Transverse colon (tissue), 4 donors: Measurements from ENCODE around the gene PRSS1. TPM values are rescaled to one million over a fixed set of nuclear protein-coding genes. Genes with fewer than 3 reads are reported as not detected.
"Not testable (repeated sequence)": the region's sequence is repeated elsewhere in the genome, so short reads cannot be mapped to it uniquely, and the experiment has no call there.

Experiments used
- DNase-seq: peaks from one replicate; pipeline ENCODE4 v3.0.0-alpha.2; 2019
- H3K27ac ChIP-seq, 4 donors: fragments of 200-600 bp; sonication (generic); 2 replicates each; pipeline ENCODE4 v1.5.1; 2016 to 2018; ENCODE audit warnings: inconsistent platforms in 4 of 4
- H3K27me3 ChIP-seq: fragments of 200-600 bp; sonication (generic); 2 replicates; pipeline ENCODE4 v1.5.1; 2017; ENCODE audit warnings: inconsistent platforms
- H3K36me3 ChIP-seq, 4 donors: fragments of 200-600 bp; sonication (generic); 2 replicates each; pipeline ENCODE4 v1.5.1; 2017 to 2019; ENCODE audit warnings: inconsistent platforms in 4 of 4
- H3K4me1 ChIP-seq, 4 donors: fragments of 200-600 bp; sonication (generic); 2 replicates each; pipeline ENCODE4 v1.5.1; 2017 to 2020; ENCODE audit warnings: inconsistent platforms in 4 of 4
- H3K4me3 ChIP-seq, 4 donors: fragments of 200-600 bp; sonication (generic); 1 replicate in 1 of 4; 2 replicates in 3 of 4; pipeline versions ENCODE4 v1.5.1 to v1.6.1; 2017 to 2019; ENCODE audit warnings: inconsistent platforms in 4 of 4
- H3K9me3 ChIP-seq, 2 donors: fragments of 200-600 bp; sonication (generic); 2 replicates each; pipeline ENCODE4 v1.5.1; 2017 to 2019; ENCODE audit warnings: inconsistent platforms in 2 of 2
- EP300 ChIP-seq: sonication (generic); formaldehyde crosslinking; IDR thresholded peaks from one replicate; pipeline ENCODE4 v1.6.1; 2017; ENCODE audit warnings: antibody characterized with exemption, low read depth
- POLR2A ChIP-seq: fragments of 450-650 bp; IDR thresholded peaks from one replicate; pipeline ENCODE4 v1.6.1; 2016; ENCODE audit warnings: antibody characterized with exemption, mild to moderate bottlenecking, moderate library complexity
- POLR2AphosphoS5 ChIP-seq, 3 donors: sonication (generic); formaldehyde crosslinking; IDR thresholded peaks; one replicate each; pipeline ENCODE4 v1.6.1; 2016; ENCODE audit warnings: antibody characterized with exemption in 3 of 3
- WGBS, 2 donors: methylation state at CpG; one replicate each; pipeline ENCODE4 v1.1.5; 2018; ENCODE audit warnings: low coverage in 1 of 2; 5-methylcytosine and 5-hydroxymethylcytosine counted together
- in situ Hi-C, 4 donors: fragments of 200-750 bp; cut with MboI; loops; one replicate each; pipeline versions ENCODE4 v1.15.0 to v1.15.1; 2017; ENCODE audit warnings: low sequenced_read_pairs in 3 of 4, low pct_ligation_motif_present in 1 of 4, low pct_unique_long_range_greater_than_20kb in 1 of 4
- intact Hi-C: fragments of 100-400 bp; cut with DNase I; formaldehyde crosslinking; loops from one replicate; pipeline ENCODE4 v1.15.1; 2023; ENCODE audit warnings: low total_unique reads
- total RNA-seq, 4 donors: library from RNA; depleted of rRNA; stranded (reverse); fragments of >200 nt; gene quantifications; one replicate each; pipeline ENCODE4 v1.1.0, GENCODE V29; 2016
- TF ChIP-seq, protein P1 (sequence below), 5 experiments: fragments of 200-600 bp in 3 of 5; fragments of 450-650 bp in 2 of 5; sonication (generic) in 3 of 5; IDR thresholded peaks; 1 replicate in 2 of 5; 2 replicates in 3 of 5; pipeline ENCODE4 v1.5.1; 2016 to 2017; ENCODE audit warnings: antibody characterized with exemption in 5 of 5, inconsistent platforms in 3 of 5, mild to moderate bottlenecking in 2 of 5, moderate library complexity in 1 of 5

PRSS1 gene
- total RNA-seq, 4 donors from 2014 or later, result not detected

DNA sequence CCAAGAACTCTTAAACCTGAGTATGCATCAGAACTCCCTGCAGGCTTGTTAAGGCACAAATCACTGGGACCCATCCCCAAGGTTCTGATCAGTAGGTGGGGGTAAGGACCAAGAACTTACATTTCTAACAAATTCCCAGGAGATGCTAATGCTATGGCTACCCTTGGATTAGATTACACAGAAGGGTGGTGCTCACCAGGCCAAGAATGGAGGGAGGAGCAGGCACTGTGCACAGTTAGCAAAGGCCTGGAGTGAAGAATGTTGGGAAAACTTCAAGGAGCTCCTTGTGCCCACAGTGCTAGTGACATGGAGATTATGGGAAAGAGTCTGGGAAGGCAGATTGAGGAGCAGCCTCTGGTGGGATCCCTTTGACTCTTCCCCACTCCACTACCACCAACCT is 23.4 kb downstream of the PRSS1 start:
- no peak overlapping the region for H3K4me3 ChIP-seq
- no peaks in the 10 kb centered on the region for H3K27me3 ChIP-seq
- H3K27ac ChIP-seq, result no peak overlapping the region
- intact Hi-C loops (no loop called here), in situ Hi-C loops (loop anchor here in 2 of 4 donors (10.0 kb wide), 2 partner anchors 138 to 148 kb away; no protein-coding TSS in a partner anchor)
- no peaks in the 10 kb centered on the region for H3K4me1 ChIP-seq
- DNase-seq, result no peak
- TF ChIP-seq, protein P1, sequence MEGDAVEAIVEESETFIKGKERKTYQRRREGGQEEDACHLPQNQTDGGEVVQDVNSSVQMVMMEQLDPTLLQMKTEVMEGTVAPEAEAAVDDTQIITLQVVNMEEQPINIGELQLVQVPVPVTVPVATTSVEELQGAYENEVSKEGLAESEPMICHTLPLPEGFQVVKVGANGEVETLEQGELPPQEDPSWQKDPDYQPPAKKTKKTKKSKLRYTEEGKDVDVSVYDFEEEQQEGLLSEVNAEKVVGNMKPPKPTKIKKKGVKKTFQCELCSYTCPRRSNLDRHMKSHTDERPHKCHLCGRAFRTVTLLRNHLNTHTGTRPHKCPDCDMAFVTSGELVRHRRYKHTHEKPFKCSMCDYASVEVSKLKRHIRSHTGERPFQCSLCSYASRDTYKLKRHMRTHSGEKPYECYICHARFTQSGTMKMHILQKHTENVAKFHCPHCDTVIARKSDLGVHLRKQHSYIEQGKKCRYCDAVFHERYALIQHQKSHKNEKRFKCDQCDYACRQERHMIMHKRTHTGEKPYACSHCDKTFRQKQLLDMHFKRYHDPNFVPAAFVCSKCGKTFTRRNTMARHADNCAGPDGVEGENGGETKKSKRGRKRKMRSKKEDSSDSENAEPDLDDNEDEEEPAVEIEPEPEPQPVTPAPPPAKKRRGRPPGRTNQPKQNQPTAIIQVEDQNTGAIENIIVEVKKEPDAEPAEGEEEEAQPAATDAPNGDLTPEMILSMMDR (IDR thresholded peaks at IDR 0.05), result no peak
- TF ChIP-seq POLR2AphosphoS5 (IDR thresholded peaks at IDR 0.05) (no peak), EP300 (no peak), POLR2A (no peak)
- no peaks in the 10 kb centered on the region for H3K36me3 ChIP-seq
- H3K9me3 ChIP-seq, result no peaks in the 10 kb centered on the region

GRCh38 chr7:142773230-142773629 is 24.0 kb downstream of the PRSS1 start:
- H3K4me3 ChIP-seq, result no peak overlapping the region
- no peak overlapping the region for H3K27ac ChIP-seq
- no peak for DNase-seq
- no peak for TF ChIP-seq POLR2AphosphoS5 (IDR thresholded peaks at IDR 0.05)
- no peak for TF ChIP-seq EP300
- no peaks in the 10 kb centered on the region for H3K27me3 ChIP-seq
- H3K9me3 ChIP-seq, result no peaks in the 10 kb centered on the region
- intact Hi-C loops (no loop called here), in situ Hi-C loops (loop anchor here in 2 of 4 donors (10.0 kb wide), 2 partner anchors 138 to 148 kb away; no protein-coding TSS in a partner anchor)
- no peaks in the 10 kb centered on the region for H3K4me1 ChIP-seq
- WGBS, 2 donors, result 86 to 94% methylated on average over 4 to 12 of the region's 12 CpGs
- no peaks in the 10 kb centered on the region for H3K36me3 ChIP-seq

- DNase-seq, result no peak
- in situ Hi-C loops, result loop anchor here in 2 of 4 donors (10.0 kb wide), 2 partner anchors 139 to 149 kb away; no protein-coding TSS in a partner anchor
- WGBS, 2 donors, result 65% methylated on average over 4 of the region's 4 CpGs; no CpG with 5 or more reads in 1 of the 2 donors
Observed at GRCh38 chr7:142773937-142774744, 24.9 kb downstream of the PRSS1 start.

DNA sequence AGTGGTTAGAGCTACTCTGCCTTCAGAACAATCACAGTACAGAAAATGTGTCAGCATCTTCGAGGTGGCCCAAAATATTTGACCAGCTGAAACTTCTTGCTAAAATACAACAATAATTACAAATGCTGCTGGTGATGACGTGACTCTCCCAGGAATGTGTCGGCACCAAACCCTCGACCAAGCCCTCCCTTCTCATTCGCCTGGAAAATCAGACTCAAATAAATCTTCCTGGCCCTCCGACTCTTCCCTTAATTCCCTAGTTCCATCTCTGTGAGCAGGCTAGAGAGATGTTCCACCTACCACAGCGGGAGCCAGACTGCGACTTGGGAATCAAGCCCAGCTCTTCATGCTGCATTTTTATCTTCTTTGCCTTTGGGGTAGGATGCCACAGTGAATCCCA is 25.6 kb downstream of the PRSS1 start:
- H3K4me3 ChIP-seq, result no peak overlapping the region
- in situ Hi-C loops (loop anchor here in 3 of 4 donors (10.0 to 25.0 kb wide), 3 partner anchors 138 to 150 kb away; no protein-coding TSS in a partner anchor), intact Hi-C loops (no loop called here)
- no peak for DNase-seq
- no peaks in the 10 kb centered on the region for H3K27me3 ChIP-seq
- H3K4me1 ChIP-seq, result no peaks in the 10 kb centered on the region
- WGBS, 2 donors, result 51 to 76% methylated on average over 4 to 8 of the region's 8 CpGs
- no peaks in the 10 kb centered on the region for H3K36me3 ChIP-seq
- no peak overlapping the region for H3K27ac ChIP-seq
- TF ChIP-seq POLR2A (no peak), EP300 (no peak), POLR2AphosphoS5 (IDR thresholded peaks at IDR 0.05) (no peak)
- TF ChIP-seq, protein P1 (IDR thresholded peaks at IDR 0.05), result no peak
- H3K9me3 ChIP-seq, result no peaks in the 10 kb centered on the region

More at GRCh38 chr7:142773937-142774744, 24.9 kb downstream of the PRSS1 start:
- Histone ChIP-seq H3K27ac (no peak overlapping the region), H3K36me3 (no peaks in the 10 kb centered on the region), H3K9me3 (no peaks in the 10 kb centered on the region), H3K27me3 (no peaks in the 10 kb centered on the region), H3K4me3 (no peak overlapping the region), H3K4me1 (no peaks in the 10 kb centered on the region)
- TF ChIP-seq EP300, result no peak
- no peak for TF ChIP-seq POLR2A
- TF ChIP-seq, protein P1 (IDR thresholded peaks at IDR 0.05), result no peak
- no peak for TF ChIP-seq POLR2AphosphoS5 (IDR thresholded peaks at IDR 0.05)
- intact Hi-C loops, result no loop called here

DNA sequence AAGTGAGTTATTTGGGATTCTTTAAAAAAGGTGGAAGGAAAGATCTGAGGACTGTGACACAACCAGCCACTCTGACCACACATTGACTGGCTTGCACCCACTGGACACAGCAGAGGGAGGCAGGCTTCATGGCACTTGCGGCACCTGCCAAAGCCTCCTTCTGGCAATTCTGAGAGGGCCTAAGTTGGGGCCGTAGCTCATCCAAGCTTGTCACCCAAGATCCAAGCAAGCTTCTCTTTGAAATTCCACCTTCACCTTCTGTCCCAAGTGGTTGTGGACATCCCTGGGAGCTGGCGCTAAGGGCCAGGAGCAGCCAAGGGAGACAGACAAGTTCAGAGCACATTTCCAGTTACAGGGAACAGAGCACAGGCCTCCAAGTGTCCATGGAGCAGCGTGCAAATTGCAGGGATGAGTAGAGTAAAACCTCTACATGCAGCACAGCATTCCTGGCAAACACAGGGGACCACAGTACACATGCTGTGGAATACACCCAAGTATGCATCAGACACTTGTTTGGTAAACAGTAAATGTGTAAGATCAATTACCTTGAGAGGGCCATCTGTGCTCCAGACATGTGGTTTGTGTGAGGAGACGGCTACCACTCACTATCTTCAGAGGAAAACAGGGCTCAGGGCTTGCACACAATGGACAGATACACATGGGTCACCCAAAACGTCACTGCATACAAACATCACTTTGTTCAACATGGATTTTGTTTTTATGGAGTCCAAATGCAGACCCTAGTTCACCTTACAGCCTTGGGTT is 26.3 kb downstream of the PRSS1 start:
- WGBS, 2 donors, result 85 to 93% methylated on average over 3 to 6 of the region's 6 CpGs
- H3K9me3 ChIP-seq, H3K4me1 ChIP-seq, H3K36me3 ChIP-seq, DNase-seq, H3K4me3 ChIP-seq, intact Hi-C loops, H3K27ac ChIP-seq, H3K27me3 ChIP-seq: not testable (repeated sequence)
- in situ Hi-C loops, result loop anchor here in 3 of 4 donors (10.0 to 25.0 kb wide), 3 partner anchors 138 to 151 kb away; no protein-coding TSS in a partner anchor
